Vagina (tissue), 2 donors: ENCODE measurements around the gene RASSF1. TPM values are rescaled to one million over a fixed set of nuclear protein-coding genes. Genes with fewer than 3 reads are reported as not detected.
A peak's percentile ranks its signal among the peaks of the same experiment; 100 is the strongest.

Experiments used
- DNase-seq, 2 donors: peaks; one replicate each; pipeline ENCODE4 v3.0.0-alpha.2; 2017; ENCODE audit errors: extremely low spot score in 2 of 2
- H3K27ac ChIP-seq: fragments of 200-600 bp; sonication (generic); one replicate; pipeline ENCODE4 v1.5.1; 2019
- H3K27me3 ChIP-seq: fragments of 200-600 bp; sonication (generic); one replicate; pipeline ENCODE4 v1.5.1; 2019
- H3K36me3 ChIP-seq, 2 donors: fragments of 200-600 bp; sonication (generic); one replicate each; pipeline ENCODE4 v1.5.1; 2017 to 2019
- H3K4me1 ChIP-seq: fragments of 200-600 bp; sonication (generic); one replicate; pipeline ENCODE4 v1.5.1; 2019
- H3K4me3 ChIP-seq, 2 donors: fragments of 200-600 bp; sonication (generic); 1 replicate in 1 of 2; 2 replicates in 1 of 2; pipeline ENCODE4 v1.5.1; 2016 to 2019
- H3K9me3 ChIP-seq: fragments of 200-600 bp; sonication (generic); one replicate; pipeline ENCODE4 v1.5.1; 2019
- POLR2A ChIP-seq, 2 donors: fragments of 450-650 bp; IDR thresholded peaks; one replicate each; pipeline ENCODE4 v1.6.1; 2017; ENCODE audit warnings: antibody characterized with exemption in 2 of 2, mild to moderate bottlenecking in 2 of 2, moderate library complexity in 2 of 2
- POLR2AphosphoS5 ChIP-seq, 2 donors: sonication (generic); formaldehyde crosslinking; IDR thresholded peaks; one replicate each; pipeline ENCODE4 v1.9.0; 2017; ENCODE audit warnings: antibody characterized with exemption in 2 of 2, mild to moderate bottlenecking in 2 of 2, low read depth in 1 of 2; ENCODE audit not compliant: insufficient read depth in 1 of 2
- intact Hi-C: fragments of 100-400 bp; cut with DNase I; formaldehyde crosslinking; loops from one replicate; pipeline ENCODE4 v1.15.1; 2023
- total RNA-seq: library from RNA; depleted of rRNA; stranded (reverse); fragments of >200 nt; gene quantifications from one replicate; pipeline ENCODE4 v1.2.3, GENCODE V29; 2016
- TF ChIP-seq, protein P1 (sequence below), 3 experiments: fragments of 450-650 bp in 2 of 3; fragments of 200-600 bp in 1 of 3; sonication (generic) in 1 of 3; IDR thresholded peaks; one replicate each; pipeline ENCODE4 v1.5.1; 2017 to 2019; ENCODE audit warnings: antibody characterized with exemption in 3 of 3, mild to moderate bottlenecking in 2 of 3, moderate library complexity in 2 of 3

RASSF1 gene
- total RNA-seq, 1 donor from 2014 or later: 69.0 TPM

DNA sequence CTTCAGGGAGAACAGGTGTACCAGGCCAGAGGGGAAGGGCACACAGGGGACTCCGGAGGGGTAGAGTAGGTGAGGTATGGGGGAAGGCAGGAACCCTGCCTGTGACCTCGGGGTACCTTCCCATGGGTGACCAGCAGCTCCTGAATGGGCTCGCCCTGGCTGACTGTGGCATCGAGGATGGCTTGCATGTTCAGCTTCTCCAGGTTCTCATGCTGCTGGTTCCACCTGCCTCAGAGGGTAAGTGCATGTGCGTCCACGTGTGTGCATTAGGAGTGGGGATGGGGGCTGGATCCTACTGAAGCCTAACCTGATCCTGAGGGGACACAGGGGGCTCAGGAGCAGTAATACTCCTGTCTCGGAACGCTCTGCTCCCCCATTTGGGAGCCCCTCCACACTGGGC lies 4.4 kb upstream of the RASSF1 start:
- Histone ChIP-seq H3K9me3 (no peaks in the 10 kb centered on the region), H3K36me3 (peaks cover 0 to 8% of the 10 kb centered on the region in 2 donors), H3K27me3 (no peaks in the 10 kb centered on the region), H3K4me3 (peak overlapping the region; percentile 32 to 47), H3K4me1 (peaks cover 43% of the 10 kb centered on the region), H3K27ac (no peak overlapping the region)
- DNase-seq: no peak
- TF ChIP-seq, protein P1, sequence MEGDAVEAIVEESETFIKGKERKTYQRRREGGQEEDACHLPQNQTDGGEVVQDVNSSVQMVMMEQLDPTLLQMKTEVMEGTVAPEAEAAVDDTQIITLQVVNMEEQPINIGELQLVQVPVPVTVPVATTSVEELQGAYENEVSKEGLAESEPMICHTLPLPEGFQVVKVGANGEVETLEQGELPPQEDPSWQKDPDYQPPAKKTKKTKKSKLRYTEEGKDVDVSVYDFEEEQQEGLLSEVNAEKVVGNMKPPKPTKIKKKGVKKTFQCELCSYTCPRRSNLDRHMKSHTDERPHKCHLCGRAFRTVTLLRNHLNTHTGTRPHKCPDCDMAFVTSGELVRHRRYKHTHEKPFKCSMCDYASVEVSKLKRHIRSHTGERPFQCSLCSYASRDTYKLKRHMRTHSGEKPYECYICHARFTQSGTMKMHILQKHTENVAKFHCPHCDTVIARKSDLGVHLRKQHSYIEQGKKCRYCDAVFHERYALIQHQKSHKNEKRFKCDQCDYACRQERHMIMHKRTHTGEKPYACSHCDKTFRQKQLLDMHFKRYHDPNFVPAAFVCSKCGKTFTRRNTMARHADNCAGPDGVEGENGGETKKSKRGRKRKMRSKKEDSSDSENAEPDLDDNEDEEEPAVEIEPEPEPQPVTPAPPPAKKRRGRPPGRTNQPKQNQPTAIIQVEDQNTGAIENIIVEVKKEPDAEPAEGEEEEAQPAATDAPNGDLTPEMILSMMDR (IDR thresholded peaks at IDR 0.05): no peak
- TF ChIP-seq POLR2AphosphoS5 (IDR thresholded peaks at IDR 0.05; ENCODE audit: insufficient read depth in 1 of 2, low read depth in 1 of 2): no peak
- TF ChIP-seq POLR2A (IDR thresholded peaks at IDR 0.05): no peak
- intact Hi-C loops: no loop called here

DNA sequence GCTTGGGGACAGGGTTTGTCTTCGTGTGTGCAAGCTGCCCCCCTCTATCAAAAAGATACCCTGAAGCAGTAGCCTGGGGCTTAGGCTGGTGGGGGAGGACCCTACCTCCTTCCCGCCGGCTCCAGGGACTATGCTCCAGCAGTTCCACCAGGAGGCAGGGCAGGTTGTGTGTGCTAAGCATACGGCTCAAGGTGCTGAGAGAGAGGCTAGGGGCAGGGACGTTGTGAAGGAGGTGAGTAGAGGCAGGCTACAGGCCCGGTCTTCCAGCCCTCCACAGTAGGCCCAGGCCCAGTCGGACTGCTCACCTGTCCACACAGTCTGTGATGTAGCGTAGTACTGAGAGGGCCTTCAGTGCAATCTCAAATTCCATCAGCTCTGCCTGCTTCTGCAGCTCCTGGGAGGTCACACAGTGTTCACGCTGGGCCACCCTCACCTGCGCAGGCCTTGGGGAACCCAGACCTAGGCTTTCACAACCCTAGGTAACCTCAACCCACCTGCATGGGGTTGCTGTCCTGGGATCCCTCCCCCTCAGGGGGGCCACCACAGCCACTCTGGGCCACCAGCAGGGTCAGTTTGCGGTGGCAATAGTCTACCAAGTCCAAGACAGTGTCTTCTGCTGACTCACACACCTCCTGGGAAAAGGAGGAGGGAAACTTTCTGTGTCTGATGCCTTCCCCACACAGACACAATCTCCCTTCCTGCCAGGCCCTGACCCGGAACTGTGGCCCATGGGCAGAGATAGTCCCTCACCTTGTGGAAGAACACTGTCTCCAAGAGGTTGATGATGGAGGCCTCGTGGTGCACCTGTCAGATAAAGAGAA lies 2.4 kb upstream of the RASSF1 start:
- H3K27ac ChIP-seq: no peak overlapping the region
- H3K4me1 ChIP-seq: peaks cover 50% of the 10 kb centered on the region
- intact Hi-C loops: no loop called here
- no peak for DNase-seq
- no peak overlapping the region for H3K4me3 ChIP-seq
- TF ChIP-seq, protein P1 (IDR thresholded peaks at IDR 0.05): no peak
- TF ChIP-seq POLR2A (IDR thresholded peaks at IDR 0.05) (no peak), POLR2AphosphoS5 (IDR thresholded peaks at IDR 0.05; ENCODE audit: insufficient read depth in 1 of 2, low read depth in 1 of 2) (no peak)
- no peaks in the 10 kb centered on the region for H3K27me3 ChIP-seq
- H3K36me3 ChIP-seq: peaks cover 0 to 1% of the 10 kb centered on the region in 2 donors
- H3K9me3 ChIP-seq: no peaks in the 10 kb centered on the region

GRCh38 chr3:50341996-50342650 lies 1.5 kb upstream of the RASSF1 start:
- H3K27ac ChIP-seq: peak overlapping the region; percentile 99
- intact Hi-C loops: no loop called here
- no peak overlapping the region for H3K4me3 ChIP-seq
- no peaks in the 10 kb centered on the region for H3K27me3 ChIP-seq
- H3K9me3 ChIP-seq: no peaks in the 10 kb centered on the region
- H3K4me1 ChIP-seq: peaks cover 55% of the 10 kb centered on the region
- TF ChIP-seq POLR2AphosphoS5 (IDR thresholded peaks at IDR 0.05; ENCODE audit: insufficient read depth in 1 of 2, low read depth in 1 of 2): no peak
- no peak for TF ChIP-seq POLR2A (IDR thresholded peaks at IDR 0.05)
- TF ChIP-seq, protein P1 (IDR thresholded peaks at IDR 0.05): no peak
- H3K36me3 ChIP-seq: no peaks in the 10 kb centered on the region
- no peak for DNase-seq

DNA sequence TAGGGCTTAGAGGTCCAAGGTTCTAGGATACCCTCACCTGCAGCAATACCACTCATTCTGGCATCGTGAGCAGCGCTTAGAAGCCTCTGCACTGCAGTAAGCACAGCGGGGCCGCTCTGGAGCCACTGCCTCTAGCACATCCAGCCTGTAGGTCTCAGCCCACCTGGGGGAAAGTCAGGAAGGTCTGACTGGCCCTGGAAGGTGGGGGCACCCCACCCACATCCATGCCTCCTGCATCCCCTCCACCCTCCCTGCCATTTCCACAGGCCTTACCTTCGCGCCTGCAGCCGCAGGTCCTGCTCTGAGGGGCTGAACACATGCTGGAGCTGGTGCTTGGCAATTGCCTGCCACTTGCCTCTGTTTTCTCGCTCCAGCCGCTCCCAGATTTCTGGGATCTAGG lies 901 bp upstream of the RASSF1 start:
- peak overlapping the region; percentile 51 to 60 for H3K4me3 ChIP-seq
- H3K36me3 ChIP-seq: no peaks in the 10 kb centered on the region
- TF ChIP-seq, protein P1 (IDR thresholded peaks at IDR 0.05): no peak
- no peak for TF ChIP-seq POLR2AphosphoS5 (IDR thresholded peaks at IDR 0.05; ENCODE audit: insufficient read depth in 1 of 2, low read depth in 1 of 2)
- no peak for TF ChIP-seq POLR2A (IDR thresholded peaks at IDR 0.05)
- no peaks in the 10 kb centered on the region for H3K9me3 ChIP-seq
- peaks cover 59% of the 10 kb centered on the region for H3K4me1 ChIP-seq
- no peak for DNase-seq
- intact Hi-C loops: no loop called here
- no peaks in the 10 kb centered on the region for H3K27me3 ChIP-seq
- peak overlapping the region; percentile 99 for H3K27ac ChIP-seq

DNA sequence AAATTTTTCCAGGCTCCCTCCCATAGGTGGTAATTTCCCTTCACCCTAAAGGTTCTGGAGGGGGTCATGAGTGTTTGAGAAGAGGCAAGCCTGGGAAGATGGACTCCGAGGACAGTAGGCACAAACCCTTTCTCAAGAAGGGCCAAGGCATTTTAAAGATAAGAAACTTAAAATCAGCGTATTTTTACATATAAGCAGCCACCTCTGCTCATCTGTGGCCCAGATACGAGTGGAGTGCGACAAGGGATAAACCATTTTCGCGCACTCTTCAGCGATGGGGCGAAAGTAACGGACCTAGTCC lies 539 bp downstream of the RASSF1 start:
- Histone ChIP-seq H3K4me3 (peak overlapping the region; percentile 51 to 60), H3K4me1 (peaks cover 61% of the 10 kb centered on the region), H3K36me3 (no peaks in the 10 kb centered on the region), H3K27me3 (no peaks in the 10 kb centered on the region), H3K27ac (peak overlapping the region; percentile 99), H3K9me3 (no peaks in the 10 kb centered on the region)
- DNase-seq: no peak
- TF ChIP-seq POLR2AphosphoS5 (IDR thresholded peaks at IDR 0.05; ENCODE audit: insufficient read depth in 1 of 2, low read depth in 1 of 2) (no peak), POLR2A (IDR thresholded peaks at IDR 0.05) (no peak)
- TF ChIP-seq, protein P1 (IDR thresholded peaks at IDR 0.05): no peak
- intact Hi-C loops: no loop called here
